Measurements from ENCODE around the gene WWOX. TPM values are rescaled to one million over a fixed set of nuclear protein-coding genes. Genes with fewer than 3 reads are reported as not detected.

WWOX gene
- total and polyA plus RNA-seq, 2 donors (not counting 1 experiment from before 2014, with no cell fraction given) = 10.5 to 42.3 TPM

GRCh38 chr16:79005096-79005495 lies 905.6 kb downstream of the WWOX start:
- H3K4me1 ChIP-seq (ENCODE audit: control insufficient read depth in 2 of 2, insufficient read depth in 2 of 2, low read length in 2 of 2) = no peaks in the 10 kb centered on the region
- 94% methylated on average over 6 of the region's 6 CpGs for WGBS (ENCODE audit: insufficient coverage)
- H2AFZ ChIP-seq (ENCODE audit: insufficient read depth, low read depth, low read length, poor library complexity, severe bottlenecking) = no peak overlapping the region
- DNase-seq (no peak), ATAC-seq (ENCODE audit: low read depth) (no peak)
- Mint-ChIP-seq H3K9me3 (ENCODE audit: insufficient read depth) (no peaks in the 10 kb centered on the region), H3K4me1 (no peaks in the 10 kb centered on the region), H3K27me3 (no peaks in the 10 kb centered on the region), H3K27ac (no peak overlapping the region), H3K4me3 (no peak overlapping the region)
- H3K27me3 ChIP-seq (replicated peaks in 1 of 4; ENCODE audit: control extremely low read depth in 1 of 4, control insufficient read depth in 3 of 4, insufficient read depth in 4 of 4, low read length in 3 of 4) = peaks cover 0 to 2% (median 0%) of the 10 kb centered on the region in 4 experiments
- H3K36me3 ChIP-seq (replicated peaks in 1 of 2; ENCODE audit: control extremely low read depth in 1 of 2, control insufficient read depth in 1 of 2, extremely low read depth in 1 of 2, insufficient read depth in 2 of 2, low read length in 1 of 2) = no peaks in the 10 kb centered on the region
- no peak overlapping the region for H3K27ac ChIP-seq (ENCODE audit: low read length in 2 of 2)
- H3K4me3 ChIP-seq (ENCODE audit: control extremely low read depth in 1 of 5, extremely low read depth in 1 of 5, insufficient read depth in 1 of 5, low read depth in 2 of 5, low read length in 4 of 5) = no peak overlapping the region
- TF ChIP-seq CTCF (IDR thresholded peaks at IDR 0.05) = no peak
- no peak for TF ChIP-seq EZH2 (IDR thresholded peaks at IDR 0.05; ENCODE audit: borderline replicate concordance, insufficient read depth, low read depth, low read length, poor library complexity, severe bottlenecking)
- no peak overlapping the region for H3K4me2 ChIP-seq (replicated peaks; ENCODE audit: low read depth, low read length, poor library complexity, severe bottlenecking)
- ChIA-PET POLR2A (no interaction called here), CTCF (no interaction called here)
- intact Hi-C loops (cut with micrococcal nuclease) = no loop called here
- H3K9ac ChIP-seq (ENCODE audit: low read length) = no peak overlapping the region
- H4K20me1 ChIP-seq (ENCODE audit: control insufficient read depth, insufficient read depth, low read length, poor library complexity, severe bottlenecking) = no peaks in the 10 kb centered on the region
- peaks cover 0 to 3% (median 0%) of the 10 kb centered on the region in 3 donors for H3K9me3 ChIP-seq (ENCODE audit: control extremely low read depth in 1 of 3, control insufficient read depth in 2 of 3, insufficient read depth in 1 of 3, low read length in 2 of 3)
- H3K79me2 ChIP-seq (ENCODE audit: control insufficient read depth, insufficient read depth, low read length) = no peaks in the 10 kb centered on the region

- peaks cover 0 to 3% (median 0%) of the 10 kb centered on the region in 3 donors for H3K9me3 ChIP-seq (ENCODE audit: control extremely low read depth in 1 of 3, control insufficient read depth in 2 of 3, insufficient read depth in 1 of 3, low read length in 2 of 3)
- no peak overlapping the region for H2AFZ ChIP-seq (ENCODE audit: insufficient read depth, low read depth, low read length, poor library complexity, severe bottlenecking)
- DNase-seq (no peak), ATAC-seq (ENCODE audit: low read depth) (no peak)
- H3K79me2 ChIP-seq (ENCODE audit: control insufficient read depth, insufficient read depth, low read length) = no peaks in the 10 kb centered on the region
- Mint-ChIP-seq H3K27ac (no peak overlapping the region), H3K9me3 (ENCODE audit: insufficient read depth) (no peaks in the 10 kb centered on the region), H3K4me1 (no peaks in the 10 kb centered on the region), H3K27me3 (no peaks in the 10 kb centered on the region), H3K4me3 (no peak overlapping the region)
- H3K36me3 ChIP-seq (replicated peaks in 1 of 2; ENCODE audit: control extremely low read depth in 1 of 2, control insufficient read depth in 1 of 2, extremely low read depth in 1 of 2, insufficient read depth in 2 of 2, low read length in 1 of 2) = no peaks in the 10 kb centered on the region
- H3K27ac ChIP-seq (ENCODE audit: low read length in 2 of 2) = no peak overlapping the region
- WGBS (ENCODE audit: insufficient coverage) = 100% methylated on average over 5 of the region's 8 CpGs
- H3K9ac ChIP-seq (ENCODE audit: low read length) = no peak overlapping the region
- no peak overlapping the region for H3K4me3 ChIP-seq (ENCODE audit: control extremely low read depth in 1 of 5, extremely low read depth in 1 of 5, insufficient read depth in 1 of 5, low read depth in 2 of 5, low read length in 4 of 5)
- no peaks in the 10 kb centered on the region for H3K4me1 ChIP-seq (ENCODE audit: control insufficient read depth in 2 of 2, insufficient read depth in 2 of 2, low read length in 2 of 2)
- intact Hi-C loops (cut with micrococcal nuclease) = no loop called here
- H3K4me2 ChIP-seq (replicated peaks; ENCODE audit: low read depth, low read length, poor library complexity, severe bottlenecking) = no peak overlapping the region
- CTCF ChIA-PET = no interaction called here
- TF ChIP-seq EZH2 (IDR thresholded peaks at IDR 0.05; ENCODE audit: borderline replicate concordance, insufficient read depth, low read depth, low read length, poor library complexity, severe bottlenecking) (no peak), CTCF (IDR thresholded peaks at IDR 0.05) (no peak)
- peaks cover 0 to under 1% (median 0%) of the 10 kb centered on the region in 4 experiments for H3K27me3 ChIP-seq (replicated peaks in 1 of 4; ENCODE audit: control extremely low read depth in 1 of 4, control insufficient read depth in 3 of 4, insufficient read depth in 4 of 4, low read length in 3 of 4)
- H4K20me1 ChIP-seq (ENCODE audit: control insufficient read depth, insufficient read depth, low read length, poor library complexity, severe bottlenecking) = no peaks in the 10 kb centered on the region
- POLR2A ChIA-PET = no interaction called here
Observed at GRCh38 chr16:79006206-79006605, 906.8 kb downstream of the WWOX start.
